IMR-90 (cell line): ENCODE measurements around the gene EPB41L3.

Source experiments
- BHLHE40 ChIP-seq: fragments of 150-350 bp; IDR thresholded peaks from 2 replicates; pipeline ENCODE4 v1.6.1; 2016; ENCODE audit warnings: mild to moderate bottlenecking, low read depth, low read length
- CHD1 ChIP-seq: IDR thresholded peaks from 2 replicates; pipeline ENCODE4 v1.6.1; 2012; ENCODE audit warnings: low read depth, low read length, improper control_type of control experiment
- CTCF ChIP-seq: conservative IDR thresholded peaks from 2 replicates; pipeline ENCODE4 v1.5.1; 2012; ENCODE audit warnings: mild to moderate bottlenecking, low read depth, low read length, improper control_type of control experiment
- MAFK ChIP-seq: IDR thresholded peaks from 2 replicates; pipeline ENCODE4 v1.6.1; 2012; ENCODE audit warnings: low read depth, low read length, improper control_type of control experiment
- RAD21 ChIP-seq: IDR thresholded peaks from 2 replicates; pipeline ENCODE4 v1.6.1; 2012; ENCODE audit warnings: low read length, improper control_type of control experiment

DNA sequence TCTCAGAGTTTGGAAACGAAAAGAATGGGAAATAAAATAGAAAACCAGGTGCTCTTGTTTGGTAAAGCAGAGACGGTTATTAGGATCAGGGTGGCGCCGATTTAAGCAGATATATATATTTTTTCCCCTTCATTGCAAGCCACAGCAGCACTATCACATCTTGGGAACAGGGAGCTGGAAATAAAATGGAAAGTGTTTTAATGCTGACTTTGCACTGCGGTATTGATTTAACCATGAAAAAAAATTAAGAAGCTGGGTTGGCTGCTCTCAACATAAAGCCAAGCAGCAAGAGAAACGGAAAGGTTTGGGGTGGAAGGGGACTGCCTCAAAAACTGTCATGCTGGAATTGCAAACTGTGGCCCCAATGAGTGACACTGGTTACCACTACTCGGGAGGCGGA, 145.5 kb downstream of the EPB41L3 start:
- TF ChIP-seq CTCF (no peak), RAD21 (no peak), BHLHE40 (no peak), CHD1 (no peak), MAFK (no peak)
